KOPT-K1 (cell line): Measurements from ENCODE around the gene NAALADL2.

ENCODE experiments used
- H3K27ac ChIP-seq: fragments of 200-600 bp; sonication (generic); 2 replicates; pipeline ENCODE4 v1.5.1; 2016; ENCODE audit warnings: antibody characterized with exemption, mild to moderate bottlenecking, low read depth, low read length; ENCODE audit not compliant: poor library complexity, severe bottlenecking
- H3K36me3 ChIP-seq: fragments of 200-600 bp; sonication (generic); 2 replicates; pipeline ENCODE4 v1.5.1; 2017; ENCODE audit warnings: antibody characterized with exemption, mild to moderate bottlenecking, low read length, moderate library complexity; ENCODE audit not compliant: insufficient read depth
- H3K9me3 ChIP-seq: fragments of 200-600 bp; sonication (generic); 2 replicates; pipeline ENCODE4 v1.5.1; 2017; ENCODE audit warnings: antibody characterized with exemption, low read length, mild to moderate bottlenecking; ENCODE audit not compliant: insufficient read depth, poor library complexity, severe bottlenecking

NAALADL2 gene

GRCh38 chr3:175002732-175003143 is 143.6 kb downstream of the NAALADL2 start:
- Histone ChIP-seq H3K9me3 (no peaks in the 10 kb centered on the region), H3K27ac (no peak overlapping the region), H3K36me3 (no peaks in the 10 kb centered on the region)

GRCh38 chr3:175003590-175003989 is 144.5 kb downstream of the NAALADL2 start:
- no peaks in the 10 kb centered on the region for H3K36me3 ChIP-seq

GRCh38 chr3:175005193-175005592 is 146.1 kb downstream of the NAALADL2 start:
- Histone ChIP-seq H3K27ac (no peak overlapping the region), H3K9me3 (no peaks in the 10 kb centered on the region), H3K36me3 (no peaks in the 10 kb centered on the region)

More at GRCh38 chr3:175003590-175003989, 144.5 kb downstream of the NAALADL2 start:
- Histone ChIP-seq H3K9me3 (no peaks in the 10 kb centered on the region), H3K27ac (no peak overlapping the region)

- Histone ChIP-seq H3K27ac (no peak overlapping the region), H3K36me3 (no peaks in the 10 kb centered on the region), H3K9me3 (no peaks in the 10 kb centered on the region)
These were observed 146.7 kb downstream of the NAALADL2 start for GRCh38 chr3:175005881-175006280.

GRCh38 chr3:175007306-175007705 is 148.2 kb downstream of the NAALADL2 start:
- Histone ChIP-seq H3K27ac (no peak overlapping the region), H3K36me3 (no peaks in the 10 kb centered on the region), H3K9me3 (no peaks in the 10 kb centered on the region)

GRCh38 chr3:175009295-175009694 is 150.2 kb downstream of the NAALADL2 start:
- H3K36me3 ChIP-seq: no peaks in the 10 kb centered on the region
- no peaks in the 10 kb centered on the region for H3K9me3 ChIP-seq
- H3K27ac ChIP-seq: no peak overlapping the region

GRCh38 chr3:175015056-175015635 is 156.0 kb downstream of the NAALADL2 start:
- no peaks in the 10 kb centered on the region for H3K9me3 ChIP-seq
- H3K27ac ChIP-seq: no peak overlapping the region
- no peaks in the 10 kb centered on the region for H3K36me3 ChIP-seq

- no peak overlapping the region for H3K27ac ChIP-seq
- no peaks in the 10 kb centered on the region for H3K36me3 ChIP-seq
These were observed 160.0 kb downstream of the NAALADL2 start for GRCh38 chr3:175018946-175019727.

GRCh38 chr3:175020101-175020500 is 161.0 kb downstream of the NAALADL2 start:
- H3K9me3 ChIP-seq: no peaks in the 10 kb centered on the region
- H3K27ac ChIP-seq: no peak overlapping the region
- no peaks in the 10 kb centered on the region for H3K36me3 ChIP-seq

More at GRCh38 chr3:175018946-175019727, 160.0 kb downstream of the NAALADL2 start:
- H3K9me3 ChIP-seq: no peaks in the 10 kb centered on the region

- Histone ChIP-seq H3K27ac (no peak overlapping the region), H3K9me3 (no peaks in the 10 kb centered on the region), H3K36me3 (no peaks in the 10 kb centered on the region)
These were observed 170.7 kb downstream of the NAALADL2 start for GRCh38 chr3:175029828-175030227.

GRCh38 chr3:175039875-175040274 is 180.7 kb downstream of the NAALADL2 start:
- Histone ChIP-seq H3K36me3 (no peaks in the 10 kb centered on the region), H3K27ac (no peak overlapping the region)

GRCh38 chr3:175041369-175041768 is 182.2 kb downstream of the NAALADL2 start:
- Histone ChIP-seq H3K9me3 (no peaks in the 10 kb centered on the region), H3K27ac (no peak overlapping the region), H3K36me3 (no peaks in the 10 kb centered on the region)

More at GRCh38 chr3:175039875-175040274, 180.7 kb downstream of the NAALADL2 start:
- H3K9me3 ChIP-seq: no peaks in the 10 kb centered on the region

- no peaks in the 10 kb centered on the region for H3K9me3 ChIP-seq
- H3K27ac ChIP-seq: no peak overlapping the region
- H3K36me3 ChIP-seq: no peaks in the 10 kb centered on the region
These were observed 187.5 kb downstream of the NAALADL2 start for GRCh38 chr3:175046601-175047000.

GRCh38 chr3:175047786-175048185 is 188.7 kb downstream of the NAALADL2 start:
- Histone ChIP-seq H3K36me3 (no peaks in the 10 kb centered on the region), H3K27ac (no peak overlapping the region), H3K9me3 (no peaks in the 10 kb centered on the region)

- no peaks in the 10 kb centered on the region for H3K36me3 ChIP-seq
These were observed 198.3 kb downstream of the NAALADL2 start for GRCh38 chr3:175057401-175057800.

GRCh38 chr3:175059788-175060187 is 200.7 kb downstream of the NAALADL2 start:
- Histone ChIP-seq H3K9me3 (no peaks in the 10 kb centered on the region), H3K27ac (no peak overlapping the region), H3K36me3 (no peaks in the 10 kb centered on the region)

More at GRCh38 chr3:175057401-175057800, 198.3 kb downstream of the NAALADL2 start:
- Histone ChIP-seq H3K27ac (no peak overlapping the region), H3K9me3 (no peaks in the 10 kb centered on the region)
